GM12872 (cell line): ENCODE measurements around the gene MAST4.

Experiments
- CTCF ChIP-seq: IDR thresholded peaks from 3 replicates; pipeline ENCODE4 v1.5.1; 2011; ENCODE audit warnings: low read depth, mild to moderate bottlenecking, low read length, moderate library complexity; ENCODE audit not compliant: insufficient read depth

MAST4 gene

GRCh38 chr5:66830636-66831035 lies 234.4 kb downstream of the MAST4 start:
- no peak for TF ChIP-seq CTCF

- TF ChIP-seq CTCF: no peak
These were observed 243.5 kb downstream of the MAST4 start for GRCh38 chr5:66839636-66840185.

GRCh38 chr5:66840511-66841013 lies 244.4 kb downstream of the MAST4 start:
- no peak for TF ChIP-seq CTCF

GRCh38 chr5:66841264-66841663 lies 245.1 kb downstream of the MAST4 start:
- no peak for TF ChIP-seq CTCF

DNA sequence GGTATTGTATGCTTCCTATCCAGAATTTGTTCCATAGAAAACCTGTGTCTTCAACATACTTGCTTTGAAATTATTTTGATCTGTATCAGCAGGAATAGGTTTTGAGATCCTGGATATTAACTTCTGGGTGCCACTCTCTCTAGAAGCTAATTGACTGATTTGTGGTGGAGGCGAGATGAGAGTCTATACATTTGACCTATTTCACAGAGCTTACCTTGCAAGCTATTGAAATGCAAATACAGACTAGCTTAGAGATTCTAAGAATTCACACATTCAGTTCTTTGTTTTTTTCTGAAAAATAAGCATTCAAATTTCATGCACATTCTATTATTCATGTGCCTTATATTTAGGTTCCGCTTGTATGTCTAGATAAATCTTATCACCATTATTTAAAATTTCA lies 246.3 kb downstream of the MAST4 start:
- no peak for TF ChIP-seq CTCF

GRCh38 chr5:66843065-66843464 lies 246.9 kb downstream of the MAST4 start:
- TF ChIP-seq CTCF: no peak

DNA sequence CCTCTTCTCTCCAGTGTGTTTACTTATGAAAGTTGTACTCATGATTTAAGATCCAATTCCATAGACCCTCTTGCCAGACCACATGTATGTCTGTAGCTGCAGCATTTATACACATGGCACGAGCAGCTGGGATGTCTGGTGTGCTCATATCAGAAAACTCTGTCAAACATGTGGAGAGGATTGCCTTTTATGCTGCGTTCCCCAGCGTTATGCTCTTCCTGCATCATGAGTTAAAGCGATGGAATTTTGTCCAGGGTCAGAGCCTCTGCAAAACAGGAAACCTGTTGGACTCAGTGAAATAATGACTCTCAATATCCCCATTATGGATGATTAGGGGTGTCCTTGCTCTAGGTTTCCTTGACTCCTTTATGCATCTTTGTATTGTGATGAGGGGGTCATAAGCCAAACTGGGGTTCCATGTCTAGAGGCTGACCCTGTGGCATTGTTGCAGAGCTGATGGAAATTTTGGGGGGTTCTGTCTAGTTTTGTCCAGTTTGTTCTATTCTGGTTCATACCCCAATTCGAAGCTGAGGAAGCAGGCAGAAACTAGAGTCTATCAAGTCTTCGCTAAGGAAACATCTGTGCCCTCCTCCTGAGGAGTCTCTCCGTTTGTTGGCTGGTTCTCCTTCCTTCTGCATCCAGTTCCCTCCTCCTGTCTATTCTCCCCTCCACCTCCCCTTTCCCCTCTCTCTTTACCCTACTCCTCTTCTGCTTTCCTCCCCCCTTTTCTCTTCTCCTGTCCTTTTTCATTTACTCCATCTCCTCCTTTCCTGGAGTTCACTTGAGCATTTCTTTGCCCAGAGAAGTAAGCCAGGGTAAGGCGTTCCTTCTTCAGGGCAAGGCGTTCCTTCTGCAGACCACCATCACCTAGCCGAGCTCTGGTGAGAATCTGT lies 252.8 kb downstream of the MAST4 start:
- TF ChIP-seq CTCF: no peak
